Femur (tissue), 1 donor: ENCODE measurements around the gene RBM17.
"Not testable (repeated sequence)": the region's sequence is repeated elsewhere in the genome, so short reads cannot be mapped to it uniquely, and the experiment has no call there.

ENCODE experiments used
- DNase-seq: peaks from one replicate; pipeline ENCODE4 v3.0.0-alpha.2; 2017

Gene RBM17, protein sequence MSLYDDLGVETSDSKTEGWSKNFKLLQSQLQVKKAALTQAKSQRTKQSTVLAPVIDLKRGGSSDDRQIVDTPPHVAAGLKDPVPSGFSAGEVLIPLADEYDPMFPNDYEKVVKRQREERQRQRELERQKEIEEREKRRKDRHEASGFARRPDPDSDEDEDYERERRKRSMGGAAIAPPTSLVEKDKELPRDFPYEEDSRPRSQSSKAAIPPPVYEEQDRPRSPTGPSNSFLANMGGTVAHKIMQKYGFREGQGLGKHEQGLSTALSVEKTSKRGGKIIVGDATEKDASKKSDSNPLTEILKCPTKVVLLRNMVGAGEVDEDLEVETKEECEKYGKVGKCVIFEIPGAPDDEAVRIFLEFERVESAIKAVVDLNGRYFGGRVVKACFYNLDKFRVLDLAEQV

GRCh38 chr10:6088721-6089333 lies at the start of gene RBM17:
RBM17 (plus strand) TSS chr10:6089034; CDS start chr10:6097066, 8,032 bp downstream.
- peak; percentile 98 for DNase-seq

DNA sequence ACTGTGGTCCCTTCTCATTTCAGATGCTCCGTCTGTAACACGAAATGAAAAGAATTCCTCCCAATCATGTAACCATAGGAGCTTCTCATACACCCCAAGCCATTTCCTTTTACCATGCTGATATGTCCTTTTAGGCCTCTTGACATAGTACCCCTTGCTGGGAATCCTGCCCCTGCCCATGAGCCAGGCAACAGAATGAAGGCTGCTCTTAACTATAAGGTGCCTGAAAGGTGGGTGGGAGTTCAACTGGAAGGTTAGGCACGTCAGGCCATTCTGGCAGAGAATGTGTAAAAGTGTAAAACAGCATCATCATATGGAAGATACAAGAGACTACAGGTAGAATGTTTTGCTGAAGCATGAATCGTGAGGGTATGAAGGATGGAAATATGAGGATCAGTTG lies 49.1 kb upstream of the RBM17 start:
- no peak for DNase-seq

DNA sequence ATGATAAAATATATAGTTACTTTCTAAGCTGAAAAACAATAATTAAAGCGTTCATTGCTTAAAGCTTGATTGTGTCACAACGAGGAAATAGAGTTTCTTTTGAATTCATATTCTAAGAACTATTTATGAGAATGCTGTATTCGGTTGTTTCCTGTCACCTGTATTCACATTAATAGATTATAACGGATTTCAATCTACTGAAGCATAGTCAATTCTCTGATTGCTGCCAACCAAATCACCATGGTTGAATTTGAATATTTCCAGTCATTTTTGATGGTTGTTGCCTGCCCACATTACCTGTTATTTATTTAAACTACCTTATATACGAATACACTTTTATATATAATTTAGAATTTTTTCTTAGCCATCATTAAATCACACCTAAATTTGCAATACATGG lies 48.6 kb upstream of the RBM17 start:
- no peak for DNase-seq

GRCh38 chr10:6043377-6043776 lies 45.5 kb upstream of the RBM17 start:
- DNase-seq: not testable (repeated sequence)

- no peak for DNase-seq
Observed at GRCh38 chr10:6044060-6044459, 44.8 kb upstream of the RBM17 start.

GRCh38 chr10:6044751-6045313 lies 44.0 kb upstream of the RBM17 start:
- DNase-seq: no peak

GRCh38 chr10:6045314-6045848 lies 43.5 kb upstream of the RBM17 start:
- no peak for DNase-seq

- DNase-seq: no peak
Observed at GRCh38 chr10:6045878-6046772, 42.7 kb upstream of the RBM17 start.

DNA sequence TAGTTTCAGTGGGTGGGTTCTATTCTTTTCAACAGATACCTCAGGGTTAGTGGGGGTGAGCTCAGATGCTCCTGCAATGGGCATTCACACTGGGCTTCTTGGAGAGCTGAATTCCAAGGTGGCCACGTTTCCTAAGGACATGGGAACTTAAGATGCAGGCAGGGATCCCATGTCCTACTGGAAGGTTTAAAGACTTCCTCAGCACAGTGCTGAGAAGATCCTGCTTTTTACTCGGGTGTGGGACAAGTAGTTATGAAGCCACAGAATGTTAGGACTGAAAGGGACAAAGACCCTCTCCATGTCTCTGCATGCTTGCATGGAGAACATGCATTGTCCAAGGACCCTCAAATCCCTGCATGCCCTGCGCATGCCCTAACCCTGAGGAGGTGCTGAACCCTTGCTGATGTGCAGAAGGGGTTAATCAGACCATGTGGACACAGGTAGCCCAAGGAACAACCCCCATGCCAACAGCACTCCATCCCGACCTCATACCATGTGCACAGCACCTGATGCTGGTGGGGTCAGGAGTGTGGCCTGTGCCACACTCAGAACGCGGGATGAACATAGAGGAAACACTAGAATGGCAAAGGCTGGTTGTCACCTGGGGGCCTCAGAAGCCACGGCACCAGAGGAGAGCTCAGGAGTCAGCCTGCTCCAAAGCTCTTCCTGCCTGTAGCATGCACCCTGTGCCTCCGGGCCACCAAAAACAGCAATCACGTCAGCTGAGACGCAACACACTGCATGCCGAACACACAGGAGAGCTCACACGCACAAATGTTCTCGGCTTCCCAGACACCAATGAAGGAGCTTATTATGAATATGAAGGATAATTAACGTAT lies 41.8 kb upstream of the RBM17 start:
- DNase-seq: no peak

DNA sequence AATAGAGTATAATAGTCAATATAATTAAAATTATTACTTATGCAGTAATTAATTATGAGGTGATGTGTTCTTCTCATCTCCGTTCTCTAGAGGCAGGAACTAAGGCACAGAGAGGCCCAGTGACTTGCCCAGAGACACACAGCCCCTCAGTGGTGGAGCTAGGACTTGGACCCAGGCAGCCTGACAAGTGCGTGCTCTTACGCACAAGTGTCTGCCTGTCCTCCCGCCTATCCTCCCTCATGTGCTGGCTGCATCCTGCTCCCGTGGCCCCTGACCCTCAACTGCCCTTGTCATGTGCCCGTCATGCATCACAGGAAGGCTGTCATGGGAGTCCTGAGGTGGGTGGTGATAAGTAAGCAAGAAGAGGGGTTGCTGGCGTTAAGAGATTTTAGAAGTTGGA lies 41.0 kb upstream of the RBM17 start:
- DNase-seq: no peak

DNA sequence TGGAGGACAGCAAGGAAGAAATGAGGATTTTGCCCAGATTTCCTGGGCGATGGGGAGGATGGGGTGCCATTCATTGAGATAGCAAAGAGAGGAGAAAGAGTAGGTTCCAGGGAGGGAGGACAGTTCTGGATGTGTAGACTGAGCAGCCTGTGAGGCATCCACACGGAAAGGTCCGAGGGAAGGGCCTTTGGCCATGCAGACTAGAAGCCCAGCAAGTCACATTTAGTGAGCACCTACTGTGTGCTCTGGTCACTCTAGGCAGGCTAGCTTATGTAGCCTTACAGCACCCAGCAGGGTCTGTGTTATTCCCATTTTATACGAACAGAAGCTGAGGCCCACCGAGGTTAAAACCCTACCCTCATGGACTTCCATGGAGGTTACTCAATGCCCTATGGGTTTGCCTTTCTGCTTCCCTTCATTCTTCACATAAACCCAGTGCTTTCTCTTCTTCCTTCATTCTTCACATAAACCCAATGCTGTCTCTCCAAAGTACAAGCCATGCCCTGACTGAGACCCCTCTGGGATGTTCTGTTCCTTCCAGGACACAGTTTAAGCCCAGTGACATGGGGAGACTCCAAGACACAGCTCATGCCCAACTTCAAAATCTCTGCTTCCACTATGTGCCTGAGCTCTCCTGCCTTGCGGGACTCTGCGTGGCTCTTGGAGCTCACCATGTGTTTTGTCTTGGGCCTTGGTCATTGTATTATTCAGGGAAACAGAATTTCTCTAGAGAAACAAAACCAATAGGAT lies 40.4 kb upstream of the RBM17 start:
- DNase-seq: no peak

DNA sequence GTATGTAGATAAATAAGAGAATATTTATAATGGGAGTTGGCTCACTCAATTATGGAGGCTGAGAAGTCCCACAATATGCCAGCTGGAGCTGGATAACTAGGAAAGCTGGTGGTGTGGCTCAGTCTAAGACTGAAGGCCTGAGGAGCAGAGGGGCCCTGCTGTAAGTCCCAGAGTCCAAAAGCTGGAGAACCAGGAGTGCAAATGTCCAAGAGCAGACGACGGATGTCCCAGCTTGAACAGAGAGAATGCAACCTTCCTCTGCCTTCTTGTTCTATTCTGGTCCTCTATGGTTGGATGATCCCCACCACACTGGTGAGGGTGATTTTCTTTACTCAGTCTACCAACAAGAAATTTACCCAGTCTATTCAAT lies 39.8 kb upstream of the RBM17 start:
- no peak for DNase-seq

DNA sequence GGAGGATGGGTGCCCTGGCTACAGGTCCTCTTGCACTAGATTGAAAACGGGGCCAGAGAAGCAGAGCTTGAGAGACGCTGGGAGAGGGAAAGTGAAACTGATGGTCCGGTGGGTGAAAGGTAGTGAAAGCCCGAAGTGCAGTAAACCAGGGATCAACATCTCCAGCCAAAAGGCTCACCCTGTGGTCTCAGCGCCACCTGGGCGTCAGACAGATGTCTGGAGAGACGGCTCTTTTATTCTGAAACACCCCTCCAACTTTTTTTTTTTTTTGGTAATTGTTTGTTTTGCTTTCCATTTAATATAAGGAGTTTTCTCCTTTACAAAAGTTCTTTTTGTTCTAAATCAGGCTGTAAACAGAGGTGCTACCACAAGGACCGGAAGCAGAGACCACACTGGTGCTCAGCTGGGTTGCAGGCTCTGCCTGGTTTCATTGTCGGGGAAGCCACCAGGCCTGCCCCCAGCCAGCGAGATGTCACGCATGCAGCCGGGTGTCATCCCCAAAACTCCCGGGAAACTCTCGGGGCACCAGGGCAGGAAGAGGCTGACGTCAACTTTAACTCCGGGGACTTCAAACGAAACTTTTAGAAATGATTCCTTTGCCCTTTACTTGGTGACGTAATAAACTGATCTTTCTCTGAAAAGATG lies 37.9 kb upstream of the RBM17 start:
- DNase-seq: peak; percentile 63

DNA sequence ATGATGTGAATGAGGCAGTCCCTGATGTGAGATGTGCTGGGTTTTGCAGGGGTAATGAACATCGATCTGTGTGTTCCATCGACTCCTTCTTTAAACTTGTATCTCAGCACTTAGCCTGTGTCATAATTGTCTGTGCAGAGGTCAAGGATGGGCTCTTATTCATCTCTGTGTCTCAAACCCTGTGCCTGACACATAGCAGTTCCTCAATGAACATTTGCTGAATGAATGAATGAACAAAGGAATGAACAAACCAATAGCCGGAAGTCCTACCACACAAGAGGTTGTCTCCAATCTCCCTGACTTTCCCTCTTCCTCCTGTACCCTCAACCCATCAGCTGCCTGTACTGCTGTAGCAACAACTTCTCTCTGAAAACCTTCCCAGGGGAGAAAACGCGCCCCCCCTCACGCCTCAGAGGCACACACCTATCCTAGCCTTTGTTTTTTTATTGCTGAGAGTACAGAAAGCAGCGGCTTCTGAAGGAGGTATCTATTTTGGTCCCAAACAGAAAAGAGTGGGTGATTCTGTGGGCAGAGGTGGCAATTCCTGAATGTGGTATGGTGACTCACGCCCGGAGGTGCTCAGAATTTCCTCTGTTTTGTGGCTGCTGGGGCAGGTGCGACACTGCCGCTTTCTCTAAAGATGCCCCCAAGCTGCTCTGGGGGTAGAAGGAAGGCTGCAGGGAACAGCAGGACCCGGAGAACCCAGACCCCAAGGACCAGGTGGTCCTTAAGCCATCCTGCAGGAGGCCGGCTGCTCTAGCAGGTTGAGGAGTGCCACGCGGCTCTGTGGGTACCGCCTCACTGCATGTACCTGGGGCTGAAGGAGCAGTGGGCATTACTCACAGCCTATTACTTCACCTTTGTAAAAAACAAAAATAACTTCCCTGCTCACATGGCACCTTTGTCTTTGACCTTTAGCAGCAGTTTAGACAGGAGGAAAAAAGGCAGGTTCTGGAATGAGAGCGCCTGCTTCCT lies 36.3 kb upstream of the RBM17 start:
- no peak for DNase-seq

DNA sequence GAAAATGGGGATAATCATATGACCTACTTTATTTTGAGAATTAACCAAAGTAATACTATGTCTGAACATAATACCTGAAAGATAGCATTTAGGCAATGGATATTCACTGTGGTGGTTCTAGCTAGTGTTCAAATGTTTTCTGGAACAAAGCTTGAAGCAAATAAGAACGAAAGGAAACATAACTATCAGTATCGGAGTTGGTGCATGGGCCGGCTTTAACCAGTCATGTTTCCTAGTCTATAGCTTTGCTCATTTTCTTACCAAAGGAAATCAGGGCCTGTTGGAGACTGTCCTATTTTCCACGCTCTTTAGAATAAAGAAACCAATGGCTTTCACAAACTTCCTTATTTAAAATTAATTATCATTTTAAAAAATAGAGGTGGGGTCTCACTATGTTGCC lies 35.5 kb upstream of the RBM17 start:
- no peak for DNase-seq

DNA sequence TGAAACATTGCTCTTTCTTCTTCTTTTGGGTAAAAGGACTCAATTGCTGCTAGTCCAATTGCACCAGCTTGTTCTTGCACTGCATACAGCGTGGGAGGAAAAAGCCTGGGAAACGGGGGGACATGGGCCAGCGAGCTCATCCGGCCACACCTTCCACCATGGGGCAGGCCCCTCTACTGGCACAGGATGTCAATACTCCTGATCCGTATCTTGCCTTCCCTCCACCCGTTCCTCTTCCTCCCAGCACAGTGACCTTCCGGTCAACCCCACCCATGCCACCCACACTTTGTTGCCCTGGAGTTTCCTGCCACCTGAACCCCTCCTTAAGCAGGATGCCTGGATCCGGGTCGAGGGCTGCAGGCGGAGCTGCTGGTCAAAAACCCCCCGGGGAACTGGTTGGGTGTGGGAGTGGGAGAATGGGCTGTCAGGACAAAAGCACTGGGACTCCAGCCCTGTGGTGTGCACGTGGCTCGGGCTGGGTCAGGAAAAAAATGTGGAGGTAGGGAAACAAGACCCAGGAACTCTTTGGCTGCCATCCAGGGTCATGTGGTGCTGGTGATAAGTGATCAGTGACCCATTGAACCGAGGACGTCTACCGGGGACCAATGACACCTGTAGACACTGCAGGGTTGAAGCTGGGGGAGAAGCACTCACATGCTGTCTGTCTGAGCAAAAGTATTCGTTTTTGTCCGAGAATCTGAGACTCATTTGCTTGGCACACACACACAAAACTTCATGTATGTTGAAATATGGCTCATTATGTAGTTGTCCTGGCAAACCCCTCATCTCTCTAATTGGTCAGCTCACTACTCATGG lies 34.8 kb upstream of the RBM17 start:
- DNase-seq: no peak

DNA sequence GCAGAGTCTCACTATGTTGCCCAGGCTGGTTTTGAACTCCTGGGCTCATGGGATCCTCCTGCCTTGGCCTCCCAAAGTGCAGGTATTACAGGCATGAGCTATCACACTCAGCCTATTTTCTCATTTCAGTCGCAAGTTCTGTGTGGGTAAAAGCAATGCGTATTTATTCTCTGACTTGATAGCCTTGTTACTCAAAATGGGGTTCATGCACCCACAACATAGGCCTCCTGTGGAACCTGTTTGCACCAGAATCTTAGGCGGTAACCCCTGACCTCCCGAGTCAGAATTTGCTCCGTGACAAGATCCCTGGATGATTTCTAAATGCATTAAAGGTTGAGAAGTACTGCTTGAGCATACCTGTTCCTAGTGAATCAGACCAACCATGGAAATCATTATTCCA lies 34.0 kb upstream of the RBM17 start:
- no peak for DNase-seq

GRCh38 chr10:6055929-6056328 lies 32.9 kb upstream of the RBM17 start:
- DNase-seq: no peak
